WTC11 (cell line): Measurements from ENCODE around the gene C4orf33. TPM values are rescaled to one million over a fixed set of nuclear protein-coding genes. Genes with fewer than 3 reads are reported as not detected.

Experiments
- CREM ChIP-seq: sonication (generic); formaldehyde crosslinking; IDR thresholded peaks from 2 replicates; pipeline ENCODE4 v1.8.1; 2022; ENCODE audit warnings: mild to moderate bottlenecking, missing genetic modification reagents, moderate library complexity
- ELF4 ChIP-seq: sonication (generic); formaldehyde crosslinking; IDR thresholded peaks from 2 replicates; pipeline ENCODE4 v1.8.1; 2022; ENCODE audit warnings: low read depth, mild to moderate bottlenecking, moderate library complexity, missing genetic modification reagents
- FOXJ3 ChIP-seq: sonication (generic); formaldehyde crosslinking; IDR thresholded peaks from 2 replicates; pipeline ENCODE4 v1.9.0; 2021; ENCODE audit warnings: missing genetic modification reagents, mild to moderate bottlenecking, borderline replicate concordance
- GABPB1 ChIP-seq: sonication (generic); formaldehyde crosslinking; IDR thresholded peaks from 2 replicates; pipeline ENCODE4 v1.8.1; 2023; ENCODE audit warnings: mild to moderate bottlenecking, missing genetic modification reagents
- GRHL2 ChIP-seq: fragments of 250-450 bp; sonication (Bioruptor Pico); IDR thresholded peaks from 2 replicates; pipeline ENCODE4 v1.8.0; 2022; ENCODE audit warnings: mild to moderate bottlenecking, moderate library complexity; ENCODE audit not compliant: insufficient replicate concordance, severe bottlenecking
- MXD4 ChIP-seq: fragments of 250-450 bp; sonication (Bioruptor Pico); IDR thresholded peaks from 2 replicates; pipeline ENCODE4 v1.8.0; 2021; ENCODE audit warnings: mild to moderate bottlenecking, moderate library complexity, borderline replicate concordance
- NR1H2 ChIP-seq: sonication (generic); formaldehyde crosslinking; IDR thresholded peaks from 2 replicates; pipeline ENCODE4 v1.9.0; 2021; ENCODE audit warnings: mild to moderate bottlenecking, moderate library complexity, missing genetic modification reagents
- RELA ChIP-seq: sonication (generic); formaldehyde crosslinking; IDR thresholded peaks from 2 replicates; pipeline ENCODE4 v1.8.1; 2022; ENCODE audit warnings: missing genetic modification reagents, mild to moderate bottlenecking, borderline replicate concordance
- SP1 ChIP-seq: sonication (generic); formaldehyde crosslinking; conservative IDR thresholded peaks from 2 replicates; pipeline ENCODE4 v1.8.1; 2022; ENCODE audit warnings: missing genetic modification reagents
- TCF7 ChIP-seq: sonication (generic); formaldehyde crosslinking; IDR thresholded peaks from 2 replicates; pipeline ENCODE4 v1.8.0; 2022; ENCODE audit warnings: mild to moderate bottlenecking, low read depth, missing genetic modification reagents, moderate library complexity
- ZNF263 ChIP-seq: sonication (generic); formaldehyde crosslinking; IDR thresholded peaks from 2 replicates; pipeline ENCODE4 v1.8.1; 2022; ENCODE audit warnings: low read depth, mild to moderate bottlenecking, moderate library complexity, missing genetic modification reagents
- ZNF416 ChIP-seq: fragments of 250-450 bp; sonication (Bioruptor Pico); IDR thresholded peaks from 2 replicates; pipeline ENCODE4 v1.9.0; 2021; ENCODE audit warnings: mild to moderate bottlenecking, inconsistent platforms
- total RNA-seq: library from RNA; stranded (reverse); gene quantifications from 3 replicates; pipeline ENCODE4 v1.2.3, GENCODE V29; 2021
- TF ChIP-seq, protein P1 (sequence below): fragments of 250-450 bp; sonication (Bioruptor Pico); IDR thresholded peaks from 2 replicates; pipeline ENCODE4 v1.9.0; 2021; ENCODE audit warnings: mild to moderate bottlenecking
- TF ChIP-seq, protein P2 (sequence below): sonication (generic); formaldehyde crosslinking; IDR thresholded peaks from 2 replicates; pipeline ENCODE4 v1.8.0; 2023; ENCODE audit warnings: missing genetic modification reagents
- TF ChIP-seq, protein P3 (sequence below): sonication (generic); formaldehyde crosslinking; IDR thresholded peaks from 2 replicates; pipeline ENCODE4 v1.8.1; 2022; ENCODE audit warnings: mild to moderate bottlenecking, moderate library complexity, missing genetic modification reagents
- TF ChIP-seq, protein P4 (sequence below): sonication (generic); formaldehyde crosslinking; IDR thresholded peaks from 2 replicates; pipeline ENCODE4 v1.8.0; 2022; ENCODE audit warnings: mild to moderate bottlenecking, missing genetic modification reagents
- TF ChIP-seq, protein P5 (sequence below): fragments of 250-450 bp; sonication (Bioruptor Pico); conservative IDR thresholded peaks from 2 replicates; pipeline ENCODE4 v1.9.0; 2021; ENCODE audit warnings: mild to moderate bottlenecking
- TF ChIP-seq, protein P6 (sequence below): sonication (generic); formaldehyde crosslinking; IDR thresholded peaks from 2 replicates; pipeline ENCODE4 v1.8.1; 2022; ENCODE audit warnings: missing genetic modification reagents, borderline replicate concordance
- TF ChIP-seq, protein P7 (sequence below): sonication (generic); formaldehyde crosslinking; IDR thresholded peaks from 2 replicates; pipeline ENCODE4 v1.8.0; 2023; ENCODE audit warnings: missing genetic modification reagents, mild to moderate bottlenecking, borderline replicate concordance
- TF ChIP-seq, protein P8 (sequence below): sonication (generic); formaldehyde crosslinking; conservative IDR thresholded peaks from 2 replicates; pipeline ENCODE4 v1.8.1; 2022; ENCODE audit warnings: mild to moderate bottlenecking, missing genetic modification reagents
- TF ChIP-seq, protein P9 (sequence below): sonication (generic); formaldehyde crosslinking; IDR thresholded peaks from 2 replicates; pipeline ENCODE4 v1.8.1; 2022; ENCODE audit warnings: mild to moderate bottlenecking, missing genetic modification reagents, moderate library complexity, borderline replicate concordance

The C4orf33 gene
- total RNA-seq, 1 experiment from 2014 or later = 6.9 TPM

DNA sequence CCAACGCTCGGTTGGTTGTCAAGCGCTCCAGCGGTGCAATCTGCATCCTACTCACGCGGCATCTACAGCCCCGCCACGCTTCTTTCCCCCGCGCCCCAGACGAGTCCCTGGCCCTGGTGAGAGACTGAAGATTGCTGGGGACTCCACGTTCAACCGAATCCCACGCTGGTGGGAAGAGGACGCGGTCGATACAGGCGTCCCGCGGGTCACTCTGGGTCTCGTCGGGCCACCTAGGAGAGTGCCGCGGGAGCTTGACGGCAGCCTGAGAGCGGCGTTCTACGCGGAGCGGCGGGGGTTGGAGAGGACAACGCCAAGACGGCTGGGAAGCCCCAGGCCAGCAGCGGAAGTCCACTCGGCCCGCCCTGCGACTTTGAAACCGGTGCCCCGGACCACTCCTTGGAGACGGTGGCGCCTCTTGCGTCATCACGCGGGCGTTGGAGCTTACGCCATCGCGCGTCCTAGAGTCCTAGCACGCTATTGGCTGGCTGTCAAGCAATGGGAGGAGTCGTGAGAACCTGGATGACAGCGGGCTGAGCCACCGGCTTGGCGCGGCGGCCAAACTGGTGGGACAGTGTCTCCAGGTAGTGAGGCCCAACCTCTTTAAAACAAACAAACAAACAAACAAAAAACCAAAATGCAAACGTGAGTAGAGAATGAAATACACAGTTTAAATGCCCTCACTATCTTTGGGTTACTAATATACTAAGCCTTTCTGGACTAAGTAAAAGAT, 2.6 kb upstream of the C4orf33 start, which contains the start of gene SCLT1 (continued):
- TF ChIP-seq, protein P1, sequence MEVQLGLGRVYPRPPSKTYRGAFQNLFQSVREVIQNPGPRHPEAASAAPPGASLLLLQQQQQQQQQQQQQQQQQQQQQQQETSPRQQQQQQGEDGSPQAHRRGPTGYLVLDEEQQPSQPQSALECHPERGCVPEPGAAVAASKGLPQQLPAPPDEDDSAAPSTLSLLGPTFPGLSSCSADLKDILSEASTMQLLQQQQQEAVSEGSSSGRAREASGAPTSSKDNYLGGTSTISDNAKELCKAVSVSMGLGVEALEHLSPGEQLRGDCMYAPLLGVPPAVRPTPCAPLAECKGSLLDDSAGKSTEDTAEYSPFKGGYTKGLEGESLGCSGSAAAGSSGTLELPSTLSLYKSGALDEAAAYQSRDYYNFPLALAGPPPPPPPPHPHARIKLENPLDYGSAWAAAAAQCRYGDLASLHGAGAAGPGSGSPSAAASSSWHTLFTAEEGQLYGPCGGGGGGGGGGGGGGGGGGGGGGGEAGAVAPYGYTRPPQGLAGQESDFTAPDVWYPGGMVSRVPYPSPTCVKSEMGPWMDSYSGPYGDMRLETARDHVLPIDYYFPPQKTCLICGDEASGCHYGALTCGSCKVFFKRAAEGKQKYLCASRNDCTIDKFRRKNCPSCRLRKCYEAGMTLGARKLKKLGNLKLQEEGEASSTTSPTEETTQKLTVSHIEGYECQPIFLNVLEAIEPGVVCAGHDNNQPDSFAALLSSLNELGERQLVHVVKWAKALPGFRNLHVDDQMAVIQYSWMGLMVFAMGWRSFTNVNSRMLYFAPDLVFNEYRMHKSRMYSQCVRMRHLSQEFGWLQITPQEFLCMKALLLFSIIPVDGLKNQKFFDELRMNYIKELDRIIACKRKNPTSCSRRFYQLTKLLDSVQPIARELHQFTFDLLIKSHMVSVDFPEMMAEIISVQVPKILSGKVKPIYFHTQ (CRISPR knock-in tag) = no peak
- no peak for TF ChIP-seq ZNF263 (CRISPR knock-in tag)
- TF ChIP-seq MXD4 (CRISPR knock-in tag) = no peak
- TF ChIP-seq FOXJ3 (CRISPR knock-in tag) = no peak
- TF ChIP-seq, protein P2, sequence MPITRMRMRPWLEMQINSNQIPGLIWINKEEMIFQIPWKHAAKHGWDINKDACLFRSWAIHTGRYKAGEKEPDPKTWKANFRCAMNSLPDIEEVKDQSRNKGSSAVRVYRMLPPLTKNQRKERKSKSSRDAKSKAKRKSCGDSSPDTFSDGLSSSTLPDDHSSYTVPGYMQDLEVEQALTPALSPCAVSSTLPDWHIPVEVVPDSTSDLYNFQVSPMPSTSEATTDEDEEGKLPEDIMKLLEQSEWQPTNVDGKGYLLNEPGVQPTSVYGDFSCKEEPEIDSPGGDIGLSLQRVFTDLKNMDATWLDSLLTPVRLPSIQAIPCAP (CRISPR knock-in tag) = no peak
- no peak for TF ChIP-seq ELF4 (CRISPR knock-in tag)
- TF ChIP-seq, protein P3, sequence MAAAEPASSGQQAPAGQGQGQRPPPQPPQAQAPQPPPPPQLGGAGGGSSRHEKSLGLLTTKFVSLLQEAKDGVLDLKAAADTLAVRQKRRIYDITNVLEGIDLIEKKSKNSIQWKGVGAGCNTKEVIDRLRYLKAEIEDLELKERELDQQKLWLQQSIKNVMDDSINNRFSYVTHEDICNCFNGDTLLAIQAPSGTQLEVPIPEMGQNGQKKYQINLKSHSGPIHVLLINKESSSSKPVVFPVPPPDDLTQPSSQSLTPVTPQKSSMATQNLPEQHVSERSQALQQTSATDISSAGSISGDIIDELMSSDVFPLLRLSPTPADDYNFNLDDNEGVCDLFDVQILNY = peak; percentile 47; the same call in 1 of the 2 replicates
- no peak for TF ChIP-seq TCF7
- TF ChIP-seq, protein P4, sequence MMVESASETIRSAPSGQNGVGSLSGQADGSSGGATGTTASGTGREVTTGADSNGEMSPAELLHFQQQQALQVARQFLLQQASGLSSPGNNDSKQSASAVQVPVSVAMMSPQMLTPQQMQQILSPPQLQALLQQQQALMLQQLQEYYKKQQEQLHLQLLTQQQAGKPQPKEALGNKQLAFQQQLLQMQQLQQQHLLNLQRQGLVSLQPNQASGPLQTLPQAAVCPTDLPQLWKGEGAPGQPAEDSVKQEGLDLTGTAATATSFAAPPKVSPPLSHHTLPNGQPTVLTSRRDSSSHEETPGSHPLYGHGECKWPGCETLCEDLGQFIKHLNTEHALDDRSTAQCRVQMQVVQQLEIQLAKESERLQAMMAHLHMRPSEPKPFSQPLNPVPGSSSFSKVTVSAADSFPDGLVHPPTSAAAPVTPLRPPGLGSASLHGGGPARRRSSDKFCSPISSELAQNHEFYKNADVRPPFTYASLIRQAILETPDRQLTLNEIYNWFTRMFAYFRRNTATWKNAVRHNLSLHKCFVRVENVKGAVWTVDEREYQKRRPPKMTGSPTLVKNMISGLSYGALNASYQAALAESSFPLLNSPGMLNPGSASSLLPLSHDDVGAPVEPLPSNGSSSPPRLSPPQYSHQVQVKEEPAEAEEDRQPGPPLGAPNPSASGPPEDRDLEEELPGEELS (CRISPR knock-in tag) = peak; percentile 85
- no peak for TF ChIP-seq GRHL2 (CRISPR knock-in tag)
- peak; percentile 95 for TF ChIP-seq GABPB1 (CRISPR knock-in tag)
- peak; percentile 84 for TF ChIP-seq SP1
- TF ChIP-seq, protein P5, sequence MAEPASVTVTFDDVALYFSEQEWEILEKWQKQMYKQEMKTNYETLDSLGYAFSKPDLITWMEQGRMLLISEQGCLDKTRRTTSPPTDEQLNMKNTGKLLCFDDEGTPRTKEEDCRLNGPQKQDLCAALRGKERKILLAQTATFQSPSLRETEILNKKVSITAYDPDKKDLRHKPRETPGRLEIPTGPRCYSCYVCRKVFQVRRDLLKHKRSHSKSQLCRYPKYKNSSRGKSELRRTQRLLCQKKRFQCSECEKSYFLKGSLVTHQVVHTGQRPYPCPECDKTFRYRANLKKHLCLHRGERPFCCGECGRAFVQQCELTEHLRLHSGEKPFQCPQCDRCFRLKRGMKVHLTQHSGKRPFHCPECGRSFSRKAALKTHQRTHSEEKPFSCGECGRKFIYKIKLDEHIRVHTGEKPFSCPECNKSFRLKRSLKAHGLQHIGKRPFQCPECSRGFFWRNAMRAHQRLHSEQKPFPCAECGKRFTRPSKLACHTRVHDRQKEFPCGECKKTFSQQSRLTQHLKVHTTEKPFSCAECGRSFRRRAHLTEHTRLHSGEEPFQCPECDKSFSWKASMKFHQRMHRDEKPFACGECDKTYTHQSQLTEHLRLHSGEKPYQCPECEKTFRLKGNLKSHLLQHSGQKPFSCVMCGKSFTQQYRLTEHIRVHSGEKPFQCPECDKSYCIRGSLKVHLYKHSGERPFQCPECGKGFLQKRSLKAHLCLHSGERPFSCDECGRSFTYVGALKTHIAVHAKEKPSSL (CRISPR knock-in tag) = no peak
- TF ChIP-seq, protein P6, sequence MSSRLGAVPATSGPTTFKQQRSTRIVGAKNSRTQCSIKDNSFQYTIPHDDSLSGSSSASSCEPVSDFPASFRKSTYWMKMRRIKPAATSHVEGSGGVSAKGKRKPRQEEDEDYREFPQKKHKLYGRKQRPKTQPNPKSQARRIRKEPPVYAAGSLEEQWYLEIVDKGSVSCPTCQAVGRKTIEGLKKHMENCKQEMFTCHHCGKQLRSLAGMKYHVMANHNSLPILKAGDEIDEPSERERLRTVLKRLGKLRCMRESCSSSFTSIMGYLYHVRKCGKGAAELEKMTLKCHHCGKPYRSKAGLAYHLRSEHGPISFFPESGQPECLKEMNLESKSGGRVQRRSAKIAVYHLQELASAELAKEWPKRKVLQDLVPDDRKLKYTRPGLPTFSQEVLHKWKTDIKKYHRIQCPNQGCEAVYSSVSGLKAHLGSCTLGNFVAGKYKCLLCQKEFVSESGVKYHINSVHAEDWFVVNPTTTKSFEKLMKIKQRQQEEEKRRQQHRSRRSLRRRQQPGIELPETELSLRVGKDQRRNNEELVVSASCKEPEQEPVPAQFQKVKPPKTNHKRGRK (CRISPR knock-in tag) = no peak
- no peak for TF ChIP-seq NR1H2
- TF ChIP-seq, protein P7, sequence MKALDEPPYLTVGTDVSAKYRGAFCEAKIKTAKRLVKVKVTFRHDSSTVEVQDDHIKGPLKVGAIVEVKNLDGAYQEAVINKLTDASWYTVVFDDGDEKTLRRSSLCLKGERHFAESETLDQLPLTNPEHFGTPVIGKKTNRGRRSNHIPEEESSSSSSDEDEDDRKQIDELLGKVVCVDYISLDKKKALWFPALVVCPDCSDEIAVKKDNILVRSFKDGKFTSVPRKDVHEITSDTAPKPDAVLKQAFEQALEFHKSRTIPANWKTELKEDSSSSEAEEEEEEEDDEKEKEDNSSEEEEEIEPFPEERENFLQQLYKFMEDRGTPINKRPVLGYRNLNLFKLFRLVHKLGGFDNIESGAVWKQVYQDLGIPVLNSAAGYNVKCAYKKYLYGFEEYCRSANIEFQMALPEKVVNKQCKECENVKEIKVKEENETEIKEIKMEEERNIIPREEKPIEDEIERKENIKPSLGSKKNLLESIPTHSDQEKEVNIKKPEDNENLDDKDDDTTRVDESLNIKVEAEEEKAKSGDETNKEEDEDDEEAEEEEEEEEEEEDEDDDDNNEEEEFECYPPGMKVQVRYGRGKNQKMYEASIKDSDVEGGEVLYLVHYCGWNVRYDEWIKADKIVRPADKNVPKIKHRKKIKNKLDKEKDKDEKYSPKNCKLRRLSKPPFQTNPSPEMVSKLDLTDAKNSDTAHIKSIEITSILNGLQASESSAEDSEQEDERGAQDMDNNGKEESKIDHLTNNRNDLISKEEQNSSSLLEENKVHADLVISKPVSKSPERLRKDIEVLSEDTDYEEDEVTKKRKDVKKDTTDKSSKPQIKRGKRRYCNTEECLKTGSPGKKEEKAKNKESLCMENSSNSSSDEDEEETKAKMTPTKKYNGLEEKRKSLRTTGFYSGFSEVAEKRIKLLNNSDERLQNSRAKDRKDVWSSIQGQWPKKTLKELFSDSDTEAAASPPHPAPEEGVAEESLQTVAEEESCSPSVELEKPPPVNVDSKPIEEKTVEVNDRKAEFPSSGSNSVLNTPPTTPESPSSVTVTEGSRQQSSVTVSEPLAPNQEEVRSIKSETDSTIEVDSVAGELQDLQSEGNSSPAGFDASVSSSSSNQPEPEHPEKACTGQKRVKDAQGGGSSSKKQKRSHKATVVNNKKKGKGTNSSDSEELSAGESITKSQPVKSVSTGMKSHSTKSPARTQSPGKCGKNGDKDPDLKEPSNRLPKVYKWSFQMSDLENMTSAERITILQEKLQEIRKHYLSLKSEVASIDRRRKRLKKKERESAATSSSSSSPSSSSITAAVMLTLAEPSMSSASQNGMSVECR = peak; percentile 97
- TF ChIP-seq CREM (CRISPR knock-in tag) = peak; percentile 85
- TF ChIP-seq, protein P8, sequence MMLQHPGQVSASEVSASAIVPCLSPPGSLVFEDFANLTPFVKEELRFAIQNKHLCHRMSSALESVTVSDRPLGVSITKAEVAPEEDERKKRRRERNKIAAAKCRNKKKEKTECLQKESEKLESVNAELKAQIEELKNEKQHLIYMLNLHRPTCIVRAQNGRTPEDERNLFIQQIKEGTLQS (CRISPR knock-in tag) = peak; percentile 87
- no peak for TF ChIP-seq ZNF416 (CRISPR knock-in tag)
- TF ChIP-seq RELA = peak; percentile 78; the same call in 1 of the 2 replicates
- TF ChIP-seq, protein P9, sequence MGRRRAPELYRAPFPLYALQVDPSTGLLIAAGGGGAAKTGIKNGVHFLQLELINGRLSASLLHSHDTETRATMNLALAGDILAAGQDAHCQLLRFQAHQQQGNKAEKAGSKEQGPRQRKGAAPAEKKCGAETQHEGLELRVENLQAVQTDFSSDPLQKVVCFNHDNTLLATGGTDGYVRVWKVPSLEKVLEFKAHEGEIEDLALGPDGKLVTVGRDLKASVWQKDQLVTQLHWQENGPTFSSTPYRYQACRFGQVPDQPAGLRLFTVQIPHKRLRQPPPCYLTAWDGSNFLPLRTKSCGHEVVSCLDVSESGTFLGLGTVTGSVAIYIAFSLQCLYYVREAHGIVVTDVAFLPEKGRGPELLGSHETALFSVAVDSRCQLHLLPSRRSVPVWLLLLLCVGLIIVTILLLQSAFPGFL (CRISPR knock-in tag) = no peak
